ENCODE results near the gene KIF5C. TPM values are rescaled to one million over a fixed set of nuclear protein-coding genes. Genes with fewer than 3 reads are reported as not detected.

The KIF5C gene
- total RNA-seq, result 4.7 and 6.9 TPM in 2 replicates

- DNase-seq (ENCODE audit: low read depth), result no peak
- TF ChIP-seq, protein P1, sequence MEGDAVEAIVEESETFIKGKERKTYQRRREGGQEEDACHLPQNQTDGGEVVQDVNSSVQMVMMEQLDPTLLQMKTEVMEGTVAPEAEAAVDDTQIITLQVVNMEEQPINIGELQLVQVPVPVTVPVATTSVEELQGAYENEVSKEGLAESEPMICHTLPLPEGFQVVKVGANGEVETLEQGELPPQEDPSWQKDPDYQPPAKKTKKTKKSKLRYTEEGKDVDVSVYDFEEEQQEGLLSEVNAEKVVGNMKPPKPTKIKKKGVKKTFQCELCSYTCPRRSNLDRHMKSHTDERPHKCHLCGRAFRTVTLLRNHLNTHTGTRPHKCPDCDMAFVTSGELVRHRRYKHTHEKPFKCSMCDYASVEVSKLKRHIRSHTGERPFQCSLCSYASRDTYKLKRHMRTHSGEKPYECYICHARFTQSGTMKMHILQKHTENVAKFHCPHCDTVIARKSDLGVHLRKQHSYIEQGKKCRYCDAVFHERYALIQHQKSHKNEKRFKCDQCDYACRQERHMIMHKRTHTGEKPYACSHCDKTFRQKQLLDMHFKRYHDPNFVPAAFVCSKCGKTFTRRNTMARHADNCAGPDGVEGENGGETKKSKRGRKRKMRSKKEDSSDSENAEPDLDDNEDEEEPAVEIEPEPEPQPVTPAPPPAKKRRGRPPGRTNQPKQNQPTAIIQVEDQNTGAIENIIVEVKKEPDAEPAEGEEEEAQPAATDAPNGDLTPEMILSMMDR (conservative IDR thresholded peaks at IDR 0.05; ENCODE audit: low read depth, low read length), result no peak
- peak within 1 kb of the TSS; percentile 26 for H3K4me3 ChIP-seq (ENCODE audit: low read depth, low read length)
Measured at GRCh38 chr2:148874868-148875341, at the start of gene KIF5C. TSS of gene KIF5C (plus strand) at chr2:148875227. CDS start at chr2:148875618, 391 bp downstream.

DNA sequence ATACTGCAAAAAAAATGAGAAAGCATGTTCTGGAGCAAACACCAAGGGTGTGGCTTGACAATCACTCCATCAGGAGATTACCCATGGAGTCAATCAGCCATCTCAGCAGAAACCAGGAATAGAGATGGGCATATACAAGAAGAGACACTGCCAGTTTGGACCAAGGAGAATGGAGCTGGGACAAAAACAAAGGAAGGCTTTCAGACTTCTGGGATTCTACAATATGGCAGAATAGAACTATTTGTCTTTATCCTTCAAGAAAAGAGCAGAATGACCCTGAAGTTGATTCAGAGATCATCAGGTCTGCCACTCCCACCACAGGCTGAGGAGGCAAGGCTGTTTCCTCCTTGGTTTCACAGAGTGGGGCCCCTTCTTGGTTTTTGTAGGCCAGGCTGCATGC, 48.2 kb upstream of the KIF5C start:
- TF ChIP-seq, protein P1 (conservative IDR thresholded peaks at IDR 0.05; ENCODE audit: low read depth, low read length), result no peak

DNA sequence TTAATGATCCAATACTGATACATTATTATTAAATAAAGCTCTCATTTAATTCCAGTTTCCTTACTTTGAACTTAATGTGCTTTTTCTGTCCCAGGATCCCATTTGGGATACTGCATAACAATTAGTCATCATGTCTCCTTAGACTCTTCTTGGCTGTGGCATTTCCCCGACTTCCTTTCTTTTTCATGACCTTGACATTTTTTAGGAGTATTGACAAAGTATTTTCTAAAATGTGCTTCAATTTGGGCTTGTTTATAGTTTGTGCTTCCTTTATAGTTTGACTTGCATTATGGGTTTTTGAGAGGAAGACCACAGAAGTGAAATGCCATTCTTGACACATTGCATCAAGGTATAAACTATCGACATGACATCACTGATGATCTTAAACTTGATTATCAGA, 46.1 kb upstream of the KIF5C start:
- TF ChIP-seq, protein P1 (conservative IDR thresholded peaks at IDR 0.05; ENCODE audit: low read depth, low read length), result no peak

More for the DNA sequence above, 48.2 kb upstream of the KIF5C start:
- no peak overlapping the region for H3K4me3 ChIP-seq (ENCODE audit: low read depth, low read length)
- DNase-seq (ENCODE audit: low read depth), result no peak

DNA sequence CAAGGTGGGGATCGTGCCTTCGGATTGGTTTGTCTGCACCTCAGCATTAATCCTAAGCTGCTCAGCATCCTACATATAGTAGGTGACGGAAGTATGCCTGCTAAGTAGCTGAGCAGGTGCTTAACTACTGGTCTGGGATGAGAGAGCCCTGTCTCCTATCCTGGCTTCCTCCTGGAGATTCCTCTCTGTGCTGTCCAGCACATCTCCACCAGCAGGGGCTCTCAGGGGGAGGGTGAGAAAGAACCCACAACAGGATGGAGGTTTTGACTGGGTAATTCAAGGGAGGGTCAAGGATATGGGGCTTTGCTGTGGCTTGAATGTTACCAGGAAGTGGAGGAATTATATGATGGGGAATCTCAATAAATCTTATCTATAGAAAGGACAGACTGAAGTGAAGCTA, 45.4 kb upstream of the KIF5C start:
- no peak for DNase-seq (ENCODE audit: low read depth)
- TF ChIP-seq, protein P1 (conservative IDR thresholded peaks at IDR 0.05; ENCODE audit: low read depth, low read length), result peak; percentile 32
- H3K4me3 ChIP-seq (ENCODE audit: low read depth, low read length), result no peak overlapping the region

More for the DNA sequence above, 46.1 kb upstream of the KIF5C start:
- no peak overlapping the region for H3K4me3 ChIP-seq (ENCODE audit: low read depth, low read length)
- DNase-seq (ENCODE audit: low read depth), result no peak

- no peak for DNase-seq (ENCODE audit: low read depth)
- TF ChIP-seq, protein P1 (conservative IDR thresholded peaks at IDR 0.05; ENCODE audit: low read depth, low read length), result no peak
- H3K4me3 ChIP-seq (ENCODE audit: low read depth, low read length), result no peak overlapping the region
Measured at GRCh38 chr2:148832637-148833036, 42.4 kb upstream of the KIF5C start.

DNA sequence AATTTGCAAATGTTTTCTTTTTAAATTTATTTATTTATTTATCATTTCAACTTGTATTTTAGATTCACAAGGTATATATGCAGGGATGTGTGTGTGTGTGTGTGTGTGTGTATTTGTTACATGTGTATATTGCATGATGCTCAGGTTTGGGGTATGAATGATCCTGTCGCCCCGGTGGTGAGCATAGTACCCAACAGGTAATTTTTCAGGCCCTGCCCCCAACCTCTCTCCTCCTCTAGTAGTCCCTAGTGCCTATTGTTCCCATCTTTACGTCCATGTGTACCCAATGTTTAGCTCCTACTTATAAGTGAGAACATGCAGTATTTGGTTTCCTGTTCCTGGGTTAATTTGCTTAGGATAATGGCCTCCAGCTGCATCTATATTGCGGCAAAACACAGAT, 33.0 kb upstream of the KIF5C start:
- no peak overlapping the region for H3K4me3 ChIP-seq (ENCODE audit: low read depth, low read length)
- TF ChIP-seq, protein P1 (conservative IDR thresholded peaks at IDR 0.05; ENCODE audit: low read depth, low read length), result no peak
- no peak for DNase-seq (ENCODE audit: low read depth)

GRCh38 chr2:148848146-148848545, 26.9 kb upstream of the KIF5C start:
- DNase-seq (ENCODE audit: low read depth), result no peak
- TF ChIP-seq, protein P1 (conservative IDR thresholded peaks at IDR 0.05; ENCODE audit: low read depth, low read length), result no peak
- no peak overlapping the region for H3K4me3 ChIP-seq (ENCODE audit: low read depth, low read length)

All from epithelial cell of proximal tubule (primary cell).